Stimulated activated naive CD8-positive, alpha-beta T cell treated with anti-CD3 and anti-CD28 coated beads, Interleukin-15, amount 100 ng/mL, for 72 hours (primary cell): Measurements from ENCODE around the gene MAP3K13.

Source experiments
- ATAC-seq: fragments of 150-1000 bp; cut with Tn5 transposase; 2 replicates; pipeline ENCODE4 v1.10.0; 2021; ENCODE audit warnings: mild to moderate bottlenecking, moderate library complexity
- DNase-seq, 2 donors: peaks; one replicate each; pipeline ENCODE4 v3.0.0; 2021 to 2022
- H3K27ac Mint-ChIP-seq, 2 donors: one replicate each; pipeline ENCODE4 v1.8.0; 2022; ENCODE audit warnings: mild to moderate bottlenecking in 2 of 2, mixed read lengths in 2 of 2, moderate library complexity in 2 of 2
- H3K27me3 Mint-ChIP-seq: one replicate; pipeline ENCODE4 v1.8.0; 2022; ENCODE audit warnings: mixed read lengths
- H3K4me1 Mint-ChIP-seq: one replicate; pipeline ENCODE4 v1.8.0; 2022; ENCODE audit warnings: mild to moderate bottlenecking, mixed read lengths
- H3K4me3 Mint-ChIP-seq, 2 donors: one replicate each; pipeline ENCODE4 v1.8.0; 2022; ENCODE audit warnings: mild to moderate bottlenecking in 2 of 2, mixed read lengths in 2 of 2, moderate library complexity in 1 of 2
- H3K9me3 Mint-ChIP-seq, 2 donors: one replicate each; pipeline ENCODE4 v1.8.0; 2022; ENCODE audit warnings: mixed read lengths in 2 of 2

MAP3K13 gene

DNA sequence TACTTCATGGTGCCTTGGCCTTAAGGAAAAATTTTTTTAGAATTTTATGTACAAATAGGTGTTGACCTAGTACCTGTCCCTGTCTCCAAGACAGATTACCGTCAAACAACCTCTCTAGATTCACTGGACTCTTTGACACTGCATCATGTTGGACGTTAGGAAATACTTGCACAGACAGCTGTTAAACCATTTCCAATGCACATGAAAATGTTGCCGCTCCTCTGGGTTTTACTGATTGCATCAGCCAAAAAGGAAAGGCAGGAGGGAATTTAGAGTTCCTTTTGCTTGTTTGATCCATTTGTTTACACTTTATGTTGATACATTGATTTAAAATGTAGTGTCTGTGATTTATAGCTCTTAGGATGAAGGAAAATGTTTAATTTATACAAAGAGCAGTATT, 121.4 kb downstream of the MAP3K13 start:
- H3K27me3 Mint-ChIP-seq: no peaks in the 10 kb centered on the region
- no peak for ATAC-seq

DNA sequence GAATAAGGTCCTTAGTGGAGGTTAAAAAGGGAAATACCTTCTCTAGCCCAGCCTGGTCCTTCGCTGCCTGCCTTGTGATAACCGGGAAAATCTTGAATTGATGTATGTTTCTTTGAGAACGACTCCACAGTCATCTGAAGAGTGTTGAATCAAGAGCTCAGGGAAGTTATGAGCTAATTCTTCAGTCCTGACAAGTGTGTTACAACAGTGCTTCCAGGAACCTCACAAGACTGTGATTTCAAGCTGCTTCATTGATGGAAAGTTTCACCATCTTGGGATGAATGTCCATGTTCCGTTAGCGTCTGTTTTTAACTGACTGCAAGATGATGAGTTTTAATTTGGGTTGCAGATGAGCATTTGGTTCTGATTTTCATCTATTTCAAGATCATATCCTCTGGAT, 123.5 kb downstream of the MAP3K13 start:
- H3K27ac Mint-ChIP-seq: no peak overlapping the region
- peaks cover 0 to 9% of the 10 kb centered on the region in 2 donors for H3K9me3 Mint-ChIP-seq
- H3K27me3 Mint-ChIP-seq: no peaks in the 10 kb centered on the region
- ATAC-seq (no peak), DNase-seq (no peak)
- no peak overlapping the region for H3K4me3 Mint-ChIP-seq
- peaks cover 12% of the 10 kb centered on the region for H3K4me1 Mint-ChIP-seq

More for the DNA sequence above, 121.4 kb downstream of the MAP3K13 start:
- H3K4me3 Mint-ChIP-seq: no peak overlapping the region
- H3K9me3 Mint-ChIP-seq: peaks cover 6 to 16% of the 10 kb centered on the region in 2 donors
- H3K4me1 Mint-ChIP-seq: peaks cover 12% of the 10 kb centered on the region
- no peak for DNase-seq
- H3K27ac Mint-ChIP-seq: no peak overlapping the region

DNA sequence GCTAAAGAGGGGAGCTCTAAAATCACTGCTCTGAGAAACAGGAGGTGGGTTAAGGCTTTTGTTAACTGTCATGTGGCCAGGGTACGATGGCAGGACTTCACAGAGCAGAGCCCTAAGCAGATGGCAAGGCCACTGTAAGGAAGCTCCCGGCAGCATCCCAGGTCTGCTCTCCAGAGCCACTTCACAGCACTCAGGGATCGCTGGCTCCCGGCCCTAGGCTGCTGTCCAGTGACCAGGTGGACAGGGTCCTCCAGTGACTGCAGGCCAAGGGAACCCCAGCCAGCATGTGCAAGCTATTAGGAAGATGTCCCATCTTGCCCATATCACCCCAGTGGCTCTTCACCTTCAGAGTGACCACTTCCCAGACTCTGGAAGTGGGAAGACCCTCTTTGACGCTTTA, 125.5 kb downstream of the MAP3K13 start:
- no peak for DNase-seq
- Mint-ChIP-seq H3K4me3 (no peak overlapping the region), H3K27me3 (no peaks in the 10 kb centered on the region), H3K27ac (no peak overlapping the region), H3K9me3 (no peaks in the 10 kb centered on the region), H3K4me1 (peaks cover under 1% of the 10 kb centered on the region)
- ATAC-seq: no peak

DNA sequence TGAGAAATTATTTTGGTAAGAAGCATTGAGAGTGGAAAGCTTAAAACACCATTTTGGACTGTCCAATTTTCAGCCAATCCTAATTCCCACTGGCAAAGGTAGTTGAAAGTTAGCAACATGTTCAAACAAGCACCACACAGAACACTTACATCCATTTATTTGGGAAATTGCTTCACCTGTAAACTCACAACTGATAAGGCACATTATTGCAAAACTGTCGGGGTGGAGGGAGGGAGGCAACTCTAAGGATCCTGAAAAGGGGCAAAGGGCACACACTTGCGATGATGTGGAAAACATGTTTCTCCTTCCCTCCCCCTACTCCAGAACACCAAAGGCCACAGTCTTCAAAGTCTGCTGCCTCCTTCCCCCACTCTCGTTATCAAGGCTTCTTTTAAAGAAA, 126.5 kb downstream of the MAP3K13 start:
- Mint-ChIP-seq H3K4me3 (no peak overlapping the region), H3K4me1 (no peaks in the 10 kb centered on the region), H3K9me3 (no peaks in the 10 kb centered on the region), H3K27ac (no peak overlapping the region), H3K27me3 (no peaks in the 10 kb centered on the region)
- DNase-seq (no peak), ATAC-seq (no peak)

DNA sequence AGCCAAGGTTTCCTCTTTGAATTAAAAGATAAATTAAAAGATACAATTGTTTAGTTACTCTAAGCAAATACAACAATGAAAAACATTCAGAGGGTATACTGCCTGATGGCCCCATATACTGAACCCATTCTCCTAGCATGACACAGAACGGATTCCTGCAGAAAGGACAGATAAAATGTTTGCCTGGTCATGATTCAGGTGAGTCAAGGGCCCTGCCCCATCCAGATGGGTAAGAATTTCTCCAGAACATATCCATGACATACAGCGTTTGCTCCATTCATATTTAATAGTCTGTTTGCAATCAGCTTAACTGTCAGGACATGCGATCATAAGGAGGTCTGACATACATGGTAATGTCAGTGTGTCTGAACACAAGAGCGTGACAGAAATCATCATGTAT, 127.3 kb downstream of the MAP3K13 start:
- Mint-ChIP-seq H3K9me3 (no peaks in the 10 kb centered on the region), H3K4me1 (no peaks in the 10 kb centered on the region), H3K27me3 (no peaks in the 10 kb centered on the region), H3K4me3 (no peak overlapping the region), H3K27ac (no peak overlapping the region)
- DNase-seq (no peak), ATAC-seq (no peak)

DNA sequence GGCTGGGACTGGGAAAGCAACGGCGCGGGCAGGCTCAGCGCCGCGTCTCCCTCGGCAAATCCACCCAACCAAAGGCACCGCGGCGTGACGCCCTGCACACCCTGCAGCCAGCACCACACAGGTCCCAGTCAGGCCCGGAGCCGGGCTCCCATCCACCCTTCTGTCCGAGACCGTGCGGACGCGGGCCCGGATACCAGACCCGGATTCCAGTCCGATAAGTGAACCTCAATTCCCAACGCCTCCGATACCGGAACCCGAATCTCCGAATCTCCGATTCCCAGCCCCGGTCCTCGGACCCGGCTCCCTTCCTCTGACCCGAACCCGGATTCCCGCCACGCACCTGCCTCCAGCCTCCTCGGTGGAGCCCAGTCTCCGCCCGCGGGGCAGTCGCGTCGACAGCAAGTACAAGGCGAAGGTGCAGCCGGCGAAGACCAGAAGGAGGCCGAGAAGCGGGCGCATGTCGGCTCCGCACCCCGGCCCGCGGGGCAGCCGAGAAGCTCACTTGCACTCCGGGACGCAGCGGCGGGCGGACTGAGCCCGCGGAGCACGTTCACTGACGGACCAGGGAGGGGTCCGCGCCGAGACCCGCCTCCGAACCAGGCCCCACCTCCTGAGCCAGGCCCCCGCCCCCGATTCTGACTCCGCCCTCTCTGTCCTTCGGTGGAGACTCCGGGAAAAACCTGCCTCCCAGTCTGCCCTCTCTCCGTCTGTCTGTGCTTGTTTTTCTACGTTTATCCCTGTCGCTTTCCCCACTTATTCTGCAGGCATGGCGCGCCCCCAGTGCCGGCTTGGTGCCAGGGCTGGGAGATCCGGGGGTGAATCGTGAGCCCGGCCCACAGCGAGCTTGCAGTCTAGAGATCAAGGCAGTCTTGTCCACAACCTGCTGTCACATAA, 135.8 kb downstream of the MAP3K13 start, which contains the start of gene TMEM41A:
Gene TMEM41A, minus strand, starts transcription at position 533 of the 894 bp plus-strand sequence. Its CDS starts 74 bp downstream, at position 459.
- Mint-ChIP-seq H3K27ac (peak within 1 kb of the TSS; percentile 97), H3K4me1 (peaks cover 25% of the 10 kb centered on the region), H3K4me3 (peak within 1 kb of the TSS; percentile 90 to 94), H3K9me3 (peaks cover 0 to 6% of the 10 kb centered on the region in 2 donors), H3K27me3 (no peaks in the 10 kb centered on the region)
- peak; percentile 99 for ATAC-seq
- peak; percentile 90 to 93 for DNase-seq

DNA sequence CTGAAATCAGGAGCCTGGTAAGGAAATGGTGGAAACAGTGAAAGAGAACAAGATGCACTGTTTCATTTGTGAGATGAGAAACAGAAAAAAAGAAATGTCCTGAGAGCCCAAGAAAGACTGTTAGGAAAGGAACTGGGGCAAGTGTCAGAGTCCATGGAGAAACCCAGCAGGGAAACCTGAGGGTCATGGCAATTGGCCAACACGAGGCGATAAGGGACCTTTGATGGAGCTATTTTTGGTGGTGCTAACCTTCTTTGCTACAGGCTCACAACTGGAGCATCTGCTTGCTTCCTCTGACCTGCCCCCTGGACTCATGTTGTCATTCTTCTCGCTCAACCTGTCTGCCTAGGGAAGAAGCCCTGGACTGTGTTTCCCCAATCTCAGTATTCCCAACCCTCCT, 140.1 kb downstream of the MAP3K13 start:
- Mint-ChIP-seq H3K4me3 (no peak overlapping the region), H3K9me3 (peaks cover 0 to 6% of the 10 kb centered on the region in 2 donors), H3K4me1 (peaks cover 11% of the 10 kb centered on the region), H3K27me3 (no peaks in the 10 kb centered on the region), H3K27ac (no peak overlapping the region)
- ATAC-seq (no peak), DNase-seq (no peak)

DNA sequence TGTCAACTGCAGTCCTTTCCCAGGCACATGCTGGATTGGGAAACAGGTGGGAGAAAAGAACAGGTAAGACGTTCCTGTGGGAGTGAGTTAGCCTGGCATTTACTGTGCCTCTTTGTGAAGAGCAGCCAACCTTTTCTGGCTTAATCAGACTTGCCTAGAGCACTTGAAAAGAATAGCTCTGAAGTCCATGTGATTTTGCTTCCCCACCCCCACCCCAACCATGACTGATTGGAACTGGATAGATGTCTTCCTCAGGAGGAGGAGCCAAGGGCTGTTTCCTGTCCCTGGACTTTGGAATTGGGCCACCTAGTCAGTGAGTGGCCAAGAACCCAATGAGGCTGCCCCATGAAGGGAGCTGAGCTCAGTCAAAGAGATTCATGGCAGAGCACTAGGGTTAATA, 140.6 kb downstream of the MAP3K13 start:
- H3K9me3 Mint-ChIP-seq: peaks cover 0 to 6% of the 10 kb centered on the region in 2 donors
- no peak for DNase-seq
- ATAC-seq: no peak
- no peak overlapping the region for H3K4me3 Mint-ChIP-seq
- H3K4me1 Mint-ChIP-seq: peaks cover 11% of the 10 kb centered on the region
- no peak overlapping the region for H3K27ac Mint-ChIP-seq
- no peaks in the 10 kb centered on the region for H3K27me3 Mint-ChIP-seq

DNA sequence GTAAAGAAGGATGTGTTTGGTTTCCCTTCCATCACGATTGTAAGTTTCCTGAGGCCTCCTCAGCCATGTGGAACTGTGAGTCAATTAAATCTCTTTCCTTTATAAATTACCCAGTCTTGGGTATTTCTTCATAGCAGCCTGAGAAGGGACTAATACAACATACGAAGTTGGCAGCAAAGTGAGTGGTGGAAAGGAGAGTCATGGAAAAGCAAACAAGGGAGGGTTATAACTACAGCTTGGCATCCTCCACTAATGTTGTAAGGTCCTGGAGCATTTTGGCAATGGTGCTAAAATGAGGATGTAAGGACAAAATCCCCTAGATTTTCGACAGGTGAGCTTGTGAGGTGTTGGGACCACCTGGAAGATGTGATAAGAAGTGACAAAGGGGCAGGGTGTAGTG, 141.7 kb downstream of the MAP3K13 start:
- Mint-ChIP-seq H3K27me3 (no peaks in the 10 kb centered on the region), H3K4me3 (no peak overlapping the region), H3K4me1 (peaks cover 2% of the 10 kb centered on the region), H3K27ac (peak overlapping the region in 1 of 2 donors; percentile 57), H3K9me3 (no peaks in the 10 kb centered on the region)
- DNase-seq (no peak), ATAC-seq (no peak)

DNA sequence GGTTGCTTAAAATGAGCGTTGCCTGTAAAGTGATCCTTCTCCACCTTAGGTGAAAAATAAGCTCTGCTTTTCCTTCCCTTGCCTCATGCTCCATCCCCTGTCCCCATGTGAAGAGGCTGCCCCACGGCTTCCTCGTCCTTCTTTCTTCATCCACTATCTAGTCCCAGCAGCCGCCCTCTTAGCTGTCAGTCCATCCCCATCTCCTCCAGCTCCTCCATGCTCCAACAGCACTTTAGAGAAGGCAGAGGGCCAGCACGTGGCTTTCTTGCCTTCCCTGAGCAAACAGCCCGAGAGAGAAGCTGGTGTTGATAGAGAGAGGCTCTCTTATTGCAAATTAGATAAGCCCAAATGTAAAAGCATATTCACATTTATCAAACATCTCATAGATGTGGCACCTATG, 144.9 kb downstream of the MAP3K13 start:
- H3K4me1 Mint-ChIP-seq: no peaks in the 10 kb centered on the region
- ATAC-seq (no peak), DNase-seq (no peak)
- no peaks in the 10 kb centered on the region for H3K9me3 Mint-ChIP-seq
- H3K27me3 Mint-ChIP-seq: no peaks in the 10 kb centered on the region
- no peak overlapping the region for H3K27ac Mint-ChIP-seq
- H3K4me3 Mint-ChIP-seq: no peak overlapping the region

DNA sequence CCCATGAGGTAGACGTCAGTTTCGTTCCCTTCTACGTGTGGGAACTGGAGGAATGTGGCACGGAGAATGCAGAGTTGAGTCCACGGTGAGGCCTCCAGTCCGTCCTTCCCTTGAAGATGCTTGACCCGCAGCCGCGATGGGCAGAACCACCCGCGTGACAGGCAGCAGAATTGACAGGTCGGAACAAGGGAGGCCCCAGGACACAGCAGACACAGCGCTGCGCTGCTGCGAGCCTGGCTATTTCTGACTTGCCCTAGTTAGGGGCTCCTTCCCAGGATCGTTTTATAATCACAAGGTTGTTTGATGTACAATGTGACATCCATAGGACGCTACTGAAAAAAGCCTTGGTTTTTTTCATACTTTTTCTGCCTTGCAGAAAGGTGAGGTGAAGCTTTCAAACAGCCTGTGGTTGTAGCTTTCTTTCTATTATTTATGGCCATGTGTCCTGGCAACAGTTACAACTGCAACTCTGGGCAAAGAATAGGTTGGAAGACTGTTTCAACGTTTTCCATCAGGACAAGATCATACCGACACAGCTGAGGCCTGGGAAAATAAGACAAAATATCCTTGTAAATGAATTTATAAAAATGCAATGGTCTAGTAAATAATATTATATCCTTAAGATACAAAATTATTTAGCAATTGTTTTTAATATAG, 145.5 kb downstream of the MAP3K13 start:
- ATAC-seq (no peak), DNase-seq (no peak)
- Mint-ChIP-seq H3K27me3 (no peaks in the 10 kb centered on the region), H3K9me3 (no peaks in the 10 kb centered on the region), H3K4me1 (no peaks in the 10 kb centered on the region), H3K4me3 (no peak overlapping the region), H3K27ac (peak overlapping the region in 1 of 2 donors; percentile 52)

DNA sequence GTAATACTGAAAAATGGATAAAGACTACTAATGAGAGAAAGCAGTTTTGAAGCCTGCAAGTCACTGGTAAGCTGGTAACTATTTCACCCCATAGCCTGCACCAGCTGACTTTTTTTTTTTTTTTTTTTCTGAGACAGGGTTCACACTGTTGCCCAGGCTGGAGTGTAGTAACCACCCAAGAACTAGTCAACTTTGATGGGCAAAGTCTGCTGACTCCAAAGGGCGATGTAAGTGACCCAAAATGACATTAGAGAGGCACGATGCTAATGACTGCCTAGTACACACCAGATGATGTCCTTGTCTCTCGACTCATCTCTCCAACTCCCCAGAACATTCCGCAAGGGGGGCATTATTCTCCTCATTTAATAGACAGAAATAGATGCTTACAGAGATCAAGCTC, 148.8 kb downstream of the MAP3K13 start:
- H3K27me3 Mint-ChIP-seq: no peaks in the 10 kb centered on the region
- DNase-seq (no peak), ATAC-seq (no peak)
- no peak overlapping the region for H3K4me3 Mint-ChIP-seq
- no peaks in the 10 kb centered on the region for H3K4me1 Mint-ChIP-seq
- H3K9me3 Mint-ChIP-seq: no peaks in the 10 kb centered on the region
- H3K27ac Mint-ChIP-seq: no peak overlapping the region

DNA sequence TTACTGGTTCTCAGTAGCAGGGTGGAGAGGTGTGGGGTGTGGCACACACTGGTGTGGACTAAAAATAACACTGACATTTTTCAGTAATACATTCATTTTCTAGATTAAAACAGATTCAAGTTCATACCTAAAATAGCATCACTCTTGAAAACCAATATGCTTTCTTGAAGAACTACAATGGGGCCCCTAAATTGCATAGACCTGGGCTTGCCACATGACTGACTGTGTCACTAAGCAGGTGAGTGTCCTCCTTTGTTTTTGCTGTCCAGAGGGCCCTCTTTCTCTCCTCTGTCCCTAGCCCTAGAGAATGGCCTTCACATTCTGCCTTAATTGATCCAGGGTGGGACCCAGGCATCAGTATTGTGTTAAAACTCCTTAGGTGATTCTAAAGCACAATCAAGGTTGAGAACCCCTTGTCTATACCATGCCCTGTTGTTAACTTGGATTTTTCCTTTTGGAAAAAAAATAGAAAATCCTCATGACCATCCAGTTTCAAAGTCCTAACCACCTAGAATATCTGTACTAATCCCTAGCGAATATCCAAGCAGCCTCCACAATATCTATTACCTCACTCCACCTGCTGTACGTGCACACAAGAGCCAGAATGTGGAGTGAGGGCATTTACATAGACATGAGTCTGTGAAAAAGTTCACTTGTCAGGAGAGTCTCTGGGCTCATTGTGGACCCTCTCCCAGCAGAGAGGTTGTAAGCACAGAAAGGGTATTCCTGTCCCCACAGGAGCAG, 154.6 kb downstream of the MAP3K13 start:
- Mint-ChIP-seq H3K4me1 (no peaks in the 10 kb centered on the region), H3K27me3 (peaks cover 15% of the 10 kb centered on the region), H3K9me3 (no peaks in the 10 kb centered on the region), H3K4me3 (no peak overlapping the region), H3K27ac (no peak overlapping the region)
- no peak for ATAC-seq
- DNase-seq: no peak

DNA sequence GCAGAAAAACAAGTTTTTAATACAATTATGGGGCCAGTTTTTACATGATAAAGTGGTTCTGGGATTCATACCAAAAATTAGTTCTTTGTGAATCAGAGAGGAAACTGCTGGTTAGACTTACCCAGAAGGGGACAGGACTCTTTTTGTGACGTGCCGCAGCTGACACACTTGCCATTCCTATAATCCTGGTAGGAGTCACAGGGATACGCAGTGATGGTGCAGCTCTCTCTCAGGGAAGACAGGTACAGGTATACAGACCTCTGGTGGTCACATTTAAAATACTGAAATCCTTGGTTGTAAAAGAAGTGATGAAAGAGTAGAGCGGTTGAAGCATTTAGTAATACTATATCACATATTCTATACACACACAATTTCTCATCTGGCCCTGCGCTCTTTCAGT, 156.1 kb downstream of the MAP3K13 start:
- no peak overlapping the region for H3K27ac Mint-ChIP-seq
- H3K27me3 Mint-ChIP-seq: peaks cover 20% of the 10 kb centered on the region
- H3K4me3 Mint-ChIP-seq: no peak overlapping the region
- H3K4me1 Mint-ChIP-seq: no peaks in the 10 kb centered on the region
- ATAC-seq (no peak), DNase-seq (no peak)
- no peaks in the 10 kb centered on the region for H3K9me3 Mint-ChIP-seq

DNA sequence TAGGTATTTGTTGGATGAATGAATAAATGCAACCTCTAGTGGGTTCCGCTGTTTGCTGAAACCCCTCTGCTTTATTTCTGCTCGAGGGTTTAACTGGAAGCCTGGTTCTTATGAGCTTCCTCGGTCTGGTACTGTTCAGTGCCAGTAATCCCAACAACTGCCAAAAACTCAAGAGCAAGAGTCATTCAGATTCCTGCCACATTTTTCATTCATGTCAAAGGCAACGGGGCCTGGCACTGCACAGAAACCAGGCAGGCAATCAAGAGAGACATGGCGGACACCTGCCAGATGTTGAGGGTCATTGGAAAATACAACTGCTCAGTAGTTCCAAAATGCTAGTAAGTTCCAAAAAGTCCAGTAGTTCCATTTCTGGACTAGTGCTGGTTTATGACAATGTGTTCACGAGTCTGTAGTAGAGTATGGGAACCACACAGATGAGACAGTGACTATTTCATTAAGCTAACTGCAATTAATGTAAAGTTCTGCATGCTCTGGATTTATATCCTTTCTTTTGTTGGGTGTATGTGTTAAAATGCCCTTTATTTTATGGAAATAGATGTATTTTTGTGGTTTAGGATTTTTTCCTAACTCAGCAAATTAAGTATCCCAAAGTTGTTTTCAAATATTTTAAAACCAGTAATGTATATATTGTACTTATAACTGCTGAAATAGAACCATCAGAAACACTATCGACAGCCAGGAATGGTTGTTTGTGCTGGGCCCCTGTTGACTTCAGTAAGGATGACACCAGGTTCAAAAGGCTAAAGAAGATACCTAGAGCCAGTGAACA, 158.6 kb downstream of the MAP3K13 start:
- Mint-ChIP-seq H3K4me1 (no peaks in the 10 kb centered on the region), H3K9me3 (no peaks in the 10 kb centered on the region), H3K4me3 (no peak overlapping the region), H3K27me3 (peaks cover 32% of the 10 kb centered on the region), H3K27ac (no peak overlapping the region)
- DNase-seq: no peak
- ATAC-seq: no peak
